GM21737 (cell line): ENCODE results near the gene TBC1D16.

Experiments
- ATAC-seq: cut with Tn5 transposase; IDR thresholded peaks from one replicate; pipeline ENCODE4 v1.9.1; 2021; ENCODE audit warnings: mild to moderate bottlenecking, moderate library complexity; ENCODE audit not compliant: unreplicated experiment

TBC1D16 gene

DNA sequence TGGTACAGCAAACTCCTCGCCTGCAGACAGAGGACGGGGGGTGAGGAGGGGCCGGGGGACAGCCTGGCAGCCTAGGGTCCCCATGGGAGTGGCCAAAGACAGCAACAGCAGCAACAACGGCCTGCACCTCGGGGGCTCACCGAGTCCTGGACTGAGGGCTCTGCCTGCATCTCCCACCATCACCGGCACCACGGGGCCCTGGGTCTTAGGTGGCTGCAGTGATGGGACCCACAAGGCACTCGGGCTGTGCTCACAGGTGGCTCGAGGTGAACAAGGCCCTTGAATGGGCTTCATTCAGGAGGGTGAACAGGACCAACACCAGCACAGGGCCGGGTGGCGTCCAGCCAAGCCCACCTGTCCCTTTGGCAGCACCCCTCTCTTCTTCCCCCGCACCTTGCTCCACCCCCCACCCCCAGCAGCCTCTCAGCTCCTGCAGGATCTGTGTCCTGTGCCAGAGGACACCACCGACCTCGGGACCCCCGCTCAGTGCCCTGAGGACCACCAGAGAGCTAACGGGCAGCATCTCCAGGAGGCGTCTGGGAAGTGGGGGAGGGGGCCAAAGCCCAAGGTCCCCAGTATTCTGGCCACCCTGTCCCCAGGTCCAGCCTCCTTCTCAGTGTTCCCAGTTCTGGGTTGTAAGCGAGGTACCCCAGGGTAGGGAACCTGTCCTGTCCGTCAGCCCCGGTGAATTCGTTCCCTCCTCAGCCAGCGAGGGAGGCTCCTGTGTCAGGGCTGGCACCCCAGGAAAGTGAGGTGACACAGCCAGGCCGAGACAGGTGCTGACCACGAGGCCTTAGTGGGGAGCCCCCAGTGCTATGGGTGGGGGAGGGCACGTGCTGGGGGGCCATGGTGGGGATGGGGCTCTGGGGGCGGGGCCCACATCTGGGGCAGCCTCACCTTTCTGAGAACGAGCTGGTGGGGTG lies 94.3 kb downstream of the TBC1D16 start:
- no peak for ATAC-seq

DNA sequence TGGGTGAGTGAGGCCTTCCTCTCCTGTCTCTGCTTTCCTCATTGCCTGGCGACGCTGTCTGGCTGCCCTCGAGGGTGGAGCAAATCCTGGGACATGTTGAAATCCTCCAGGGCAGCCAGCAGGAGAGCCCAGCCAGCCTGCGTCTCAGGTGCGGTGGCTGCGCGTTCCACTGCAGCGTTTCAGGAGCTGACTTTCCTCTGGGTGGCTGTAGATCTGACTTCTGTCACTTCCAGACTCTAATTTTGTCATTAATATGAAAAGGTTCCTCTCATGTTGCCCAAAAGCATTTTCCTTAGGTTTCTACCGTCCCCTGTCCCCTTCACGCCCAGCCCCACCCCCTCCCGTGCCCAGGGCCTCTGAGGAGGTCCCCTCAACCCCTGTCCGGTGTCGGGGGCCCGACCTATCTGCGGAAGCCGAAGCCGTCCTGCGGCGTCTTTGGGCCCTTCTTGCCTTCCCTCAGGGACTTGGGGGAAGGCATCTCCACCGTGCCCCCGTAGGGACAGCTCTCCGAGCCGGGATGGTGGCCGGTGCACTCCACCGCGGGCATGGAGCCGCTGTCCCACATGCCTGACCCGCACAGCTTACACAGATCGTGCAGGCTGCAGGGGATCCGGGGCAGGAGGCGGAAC lies 95.1 kb downstream of the TBC1D16 start:
- ATAC-seq: no peak

DNA sequence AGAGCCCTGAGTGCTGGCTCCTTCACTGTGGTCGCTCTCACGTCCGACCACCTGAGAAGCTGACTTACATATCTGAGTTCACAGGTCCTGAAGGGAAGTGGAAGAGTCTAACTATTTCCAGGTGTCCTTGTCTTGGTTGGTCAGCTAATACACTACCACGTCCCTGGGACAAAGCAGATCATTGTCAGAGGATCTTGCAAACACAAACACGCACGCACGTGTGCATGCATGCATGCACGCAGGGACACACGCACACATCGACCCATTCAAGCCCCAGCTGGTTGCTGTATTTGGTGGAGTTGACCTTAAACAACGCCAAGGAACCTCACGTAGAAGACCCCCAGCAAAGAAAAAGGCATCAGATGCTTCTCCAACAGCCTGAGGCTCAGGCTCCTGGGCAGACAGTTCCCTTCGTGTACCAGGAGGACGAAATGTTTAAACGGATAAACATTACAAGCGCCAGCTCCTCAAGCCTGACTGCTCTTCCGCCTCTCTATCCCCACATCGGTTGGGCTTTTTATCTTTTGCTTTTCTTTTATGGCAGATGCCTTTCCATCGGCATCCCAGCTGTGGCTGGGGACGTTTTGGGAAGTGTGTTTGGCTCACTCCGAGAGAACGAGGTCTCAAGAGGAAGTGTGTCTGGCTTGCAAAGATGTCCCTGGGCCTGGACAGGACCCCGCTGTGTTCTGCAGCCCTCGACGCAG lies 95.8 kb downstream of the TBC1D16 start:
- ATAC-seq: no peak

DNA sequence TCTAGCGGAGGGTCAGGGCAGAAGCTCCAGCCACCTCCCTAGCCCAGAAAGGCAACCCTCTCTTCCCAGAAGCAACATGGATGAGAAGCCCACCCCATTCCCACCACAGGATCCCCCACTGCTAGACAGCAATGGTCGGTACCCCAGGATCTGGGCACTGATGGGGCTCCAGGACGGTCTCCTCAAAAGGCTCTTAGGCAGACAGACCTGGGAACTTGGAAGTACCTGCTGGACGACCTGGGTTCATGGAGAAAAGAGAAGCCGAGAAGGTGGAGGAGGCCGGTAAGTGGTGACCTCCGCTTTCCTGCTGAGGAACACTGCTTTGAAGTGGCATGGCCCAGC lies 96.6 kb downstream of the TBC1D16 start:
- ATAC-seq: no peak

DNA sequence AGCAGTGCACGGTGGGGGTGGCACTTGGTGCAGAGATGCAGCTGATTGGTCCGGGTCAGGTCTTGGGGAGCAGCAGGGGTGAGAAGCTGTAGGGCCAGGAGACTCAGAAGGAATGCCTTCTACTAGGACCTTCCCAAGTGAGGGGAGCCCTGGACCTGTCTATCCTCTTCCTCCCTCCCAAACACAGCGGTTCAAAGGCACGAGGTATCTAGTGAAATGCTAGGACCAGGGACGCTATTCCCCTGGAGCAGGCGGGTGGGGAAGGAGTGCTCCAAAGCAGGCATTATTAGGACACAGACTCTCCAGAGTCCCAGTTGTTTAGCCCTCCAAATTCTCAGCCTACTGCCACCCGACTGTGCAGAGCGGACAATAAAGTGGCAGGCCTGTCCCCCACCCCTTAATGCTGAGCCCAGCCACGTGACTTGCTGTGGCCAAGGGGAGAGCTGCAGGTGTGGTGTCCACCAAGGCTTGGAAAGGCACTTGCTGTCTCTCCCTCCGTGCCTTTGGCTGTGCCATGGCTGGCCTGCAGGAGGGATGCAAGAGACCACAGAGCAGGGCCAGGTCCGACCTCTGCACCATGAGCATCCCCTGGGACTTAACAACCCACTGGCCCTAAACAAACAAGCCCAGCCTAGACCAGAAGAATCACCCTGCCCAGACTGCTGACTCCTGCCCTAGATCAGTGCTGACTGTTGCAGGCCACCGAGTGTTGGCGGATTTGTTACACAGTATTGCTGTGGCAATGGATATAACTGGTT lies 97.2 kb downstream of the TBC1D16 start:
- ATAC-seq: no peak

DNA sequence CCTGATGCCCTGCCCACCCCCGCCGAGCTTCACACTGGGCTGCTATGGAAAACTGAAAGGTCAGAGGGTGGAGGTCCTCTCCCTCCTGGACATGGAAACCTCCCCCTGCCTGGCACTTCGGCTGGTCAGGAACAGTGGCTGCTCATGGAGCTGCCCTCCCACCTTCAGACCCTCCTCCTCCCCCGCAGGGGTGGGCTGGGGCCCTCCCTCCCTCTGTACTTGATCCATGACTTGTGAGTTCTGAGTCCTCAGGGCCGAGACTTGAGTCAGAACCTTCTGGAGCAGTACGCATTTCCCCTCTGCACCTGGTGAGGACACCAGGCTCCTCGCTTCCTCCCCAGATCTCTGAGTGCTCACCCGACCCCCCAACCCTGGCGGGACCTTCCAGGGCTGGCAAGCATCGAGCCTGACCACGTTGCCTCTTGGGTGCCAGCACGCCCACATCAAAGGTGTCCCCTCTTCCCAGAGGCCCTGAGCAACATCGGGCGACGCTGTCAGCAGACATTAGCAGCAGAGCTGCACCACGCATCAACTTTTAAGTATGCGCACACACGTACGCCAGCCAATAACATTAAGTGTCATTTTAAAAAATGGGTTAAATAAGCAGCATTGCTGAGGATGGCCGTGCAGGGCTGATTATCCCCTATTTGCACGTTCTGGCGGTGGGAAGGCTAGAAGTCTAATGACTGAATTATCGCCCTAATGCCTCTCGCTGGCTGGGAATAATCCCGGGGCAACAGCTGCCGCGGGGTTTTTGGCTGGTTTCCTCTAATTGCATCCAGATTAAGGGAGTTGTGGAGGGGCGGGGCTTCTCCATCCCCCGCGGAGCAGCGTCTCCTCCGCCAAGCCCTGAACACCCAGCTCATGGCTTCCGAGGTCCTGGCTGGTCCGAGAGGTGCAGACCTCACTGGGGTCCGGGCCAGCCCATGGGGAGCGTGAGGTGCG lies 98.0 kb downstream of the TBC1D16 start:
- ATAC-seq: no peak

DNA sequence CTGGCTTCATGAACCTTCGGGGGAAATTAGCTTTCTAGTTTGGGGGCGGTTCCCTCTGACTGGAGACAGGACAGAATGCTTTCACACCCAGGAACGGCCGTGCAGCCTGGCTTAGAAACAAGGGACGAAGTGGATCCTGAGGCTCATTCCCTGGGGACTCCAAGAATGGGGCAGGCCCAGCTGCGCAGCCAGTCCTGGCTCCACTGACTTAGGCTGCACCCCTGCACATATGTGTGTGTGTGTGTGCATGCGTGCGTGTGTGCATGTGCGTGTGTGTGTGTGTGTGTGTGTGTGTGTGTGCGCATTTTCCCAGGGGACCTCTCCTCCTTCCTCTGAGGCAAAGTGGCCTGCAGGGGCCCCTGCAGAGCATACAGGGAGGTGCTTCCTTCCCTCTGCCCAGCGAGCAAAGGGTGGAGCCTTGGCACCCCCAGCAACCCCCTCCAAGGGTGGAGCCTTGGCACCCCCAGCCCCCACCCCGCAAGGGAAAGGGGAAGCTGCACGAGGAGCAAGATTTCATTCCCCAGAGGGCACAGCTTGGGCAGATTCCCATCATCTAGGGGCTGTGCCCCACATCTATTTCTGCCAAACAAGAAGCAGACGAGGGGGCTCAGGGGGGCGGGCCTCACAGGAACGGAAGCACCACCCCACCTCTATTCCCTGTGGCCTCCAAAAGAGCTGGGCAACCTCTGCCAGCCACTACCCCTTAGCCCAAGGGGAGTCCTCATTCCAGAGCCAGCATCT lies 98.9 kb downstream of the TBC1D16 start:
- ATAC-seq: no peak

DNA sequence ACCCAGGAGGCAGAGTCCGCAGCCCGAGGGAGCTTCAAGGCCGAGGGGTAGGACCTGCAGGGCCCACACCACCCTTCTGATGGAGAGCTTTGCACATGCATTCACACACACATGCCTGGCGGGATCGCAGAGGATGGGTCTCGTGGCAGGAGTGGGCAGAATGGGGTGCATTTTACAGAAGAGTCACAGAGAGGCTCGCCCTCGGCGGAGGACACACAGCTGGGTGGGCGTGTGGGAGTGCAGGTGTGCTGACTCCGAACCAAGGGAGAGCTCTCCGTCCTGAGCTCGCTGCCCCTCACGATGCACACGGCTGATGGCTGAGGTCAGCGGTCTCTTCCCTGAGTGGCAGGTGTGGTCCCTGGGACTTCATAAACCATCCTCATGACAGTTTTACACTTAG lies 99.6 kb downstream of the TBC1D16 start:
- no peak for ATAC-seq

DNA sequence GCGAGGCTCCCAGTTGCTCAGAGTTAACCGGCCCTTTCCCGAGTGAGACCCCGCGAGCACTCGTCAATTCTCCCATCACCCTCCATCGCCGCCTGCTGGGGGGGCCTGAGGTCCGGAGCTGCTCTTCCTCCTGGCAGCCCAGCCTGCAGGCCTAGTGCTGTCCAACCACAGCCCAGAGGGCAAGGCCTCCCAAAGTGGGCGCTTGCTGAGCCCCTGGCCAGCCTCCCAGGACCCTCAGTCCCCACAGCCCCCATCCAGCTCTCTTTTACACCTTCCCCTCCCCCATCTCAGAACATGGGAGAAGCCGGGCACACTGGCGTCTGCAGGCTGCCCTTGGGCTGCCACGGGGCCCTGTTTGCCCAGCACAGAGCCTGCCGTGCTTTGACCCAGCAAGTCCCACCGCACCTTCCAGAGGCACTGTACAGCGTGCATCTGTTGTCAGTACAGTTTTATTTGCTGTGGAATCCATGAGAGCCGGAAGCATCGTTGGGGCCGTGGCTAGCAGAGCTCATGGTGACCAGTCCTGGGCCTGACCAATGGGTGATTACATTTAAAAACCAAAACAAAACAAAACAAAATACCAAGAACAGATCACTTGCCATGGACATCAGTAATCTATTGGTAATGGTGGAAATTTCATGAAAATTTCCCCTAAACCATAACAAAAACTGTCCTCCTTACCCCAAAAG lies 100.3 kb downstream of the TBC1D16 start:
- no peak for ATAC-seq

DNA sequence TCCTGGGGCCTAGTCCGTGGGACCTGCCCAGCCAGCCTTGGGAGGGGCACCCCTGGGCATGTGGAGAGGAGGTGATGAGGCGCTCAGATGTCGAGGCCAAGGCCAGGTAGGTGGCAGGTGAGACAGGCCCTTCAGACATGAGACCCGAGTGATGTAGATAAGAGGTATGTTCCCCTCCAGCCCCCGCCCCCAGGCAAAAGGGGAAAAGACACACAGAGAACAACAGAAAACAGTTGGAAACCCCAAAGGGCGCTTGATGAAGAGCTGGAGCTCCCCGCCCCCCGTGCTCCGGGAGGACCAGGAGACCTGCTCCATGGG lies 101.1 kb downstream of the TBC1D16 start:
- no peak for ATAC-seq

DNA sequence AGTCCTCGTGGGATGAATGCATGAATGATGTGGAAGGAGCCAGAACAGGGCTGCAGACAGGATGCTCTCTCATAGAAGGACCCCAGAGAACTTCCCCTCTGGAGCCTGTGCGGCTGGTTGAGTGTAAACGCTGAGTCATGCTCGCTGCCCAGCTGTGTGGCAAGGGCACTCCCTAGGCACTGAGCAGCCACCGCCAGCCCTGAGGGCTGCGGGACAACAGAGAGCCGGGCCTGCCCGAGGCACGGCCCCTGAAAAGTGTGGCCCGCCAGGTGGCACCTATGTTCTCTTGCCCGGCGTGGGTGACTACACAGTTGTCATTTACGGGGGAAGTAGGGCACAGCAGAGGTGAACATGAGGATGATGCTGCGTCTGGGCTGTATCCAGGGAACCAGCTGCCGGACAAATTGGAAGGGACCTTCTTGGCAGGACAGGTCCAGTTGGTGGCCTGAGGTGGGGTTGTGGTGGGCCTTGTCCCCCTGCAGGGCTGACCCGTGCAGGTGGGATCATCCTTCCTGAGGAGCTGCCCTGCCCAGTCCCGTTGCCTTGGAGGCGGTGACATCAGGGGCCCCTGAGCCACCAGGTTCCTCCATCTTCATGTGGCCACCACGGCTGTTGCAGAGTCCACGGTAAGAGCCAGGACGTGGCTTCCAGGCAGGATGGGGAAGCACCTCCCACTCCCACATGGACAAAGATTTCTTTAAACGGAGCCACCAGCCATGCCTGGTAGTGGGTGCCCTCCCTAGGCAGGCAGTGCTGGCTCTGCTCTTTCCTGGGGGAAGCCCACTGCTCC lies 101.6 kb downstream of the TBC1D16 start:
- no peak for ATAC-seq

DNA sequence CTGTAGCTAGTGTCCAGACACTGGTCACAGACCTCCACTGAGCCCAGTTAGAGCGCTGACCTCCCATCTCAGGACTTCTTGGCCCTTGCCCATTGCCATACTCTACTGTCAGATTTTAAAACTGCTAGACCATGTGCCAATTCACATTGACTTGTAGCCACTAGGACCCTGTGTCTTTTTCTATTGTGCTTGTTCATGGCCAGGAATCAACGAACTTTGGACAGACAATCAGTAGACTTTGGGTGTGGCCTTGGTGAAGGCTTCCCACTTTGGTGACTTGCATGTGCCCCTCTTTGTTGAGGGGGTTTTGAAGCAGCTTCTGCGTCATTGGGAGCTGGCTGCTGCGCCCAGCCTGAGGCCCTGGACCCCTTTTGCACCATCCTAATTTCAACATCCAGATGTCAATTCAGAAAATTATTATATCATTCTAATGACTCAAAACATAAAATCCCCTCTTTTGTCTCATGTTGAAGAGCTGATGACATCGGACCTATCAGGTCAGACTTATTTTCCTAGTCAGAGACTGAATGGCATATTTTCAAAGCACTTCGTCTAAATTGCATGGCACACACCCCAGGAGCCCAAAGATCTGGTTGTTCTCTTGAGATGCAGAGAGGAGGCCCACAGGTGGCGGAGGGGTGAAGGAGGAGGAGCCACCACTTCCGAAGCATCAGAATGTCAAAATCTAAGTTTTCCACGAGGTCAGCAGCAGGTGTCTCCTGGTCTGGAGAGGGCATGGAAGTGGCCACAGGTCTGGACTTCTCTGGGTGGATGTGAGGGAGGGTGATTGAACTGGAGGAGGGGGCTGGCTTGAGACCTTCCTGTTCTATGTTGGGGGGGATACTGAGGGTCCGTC lies 103.0 kb downstream of the TBC1D16 start:
- no peak for ATAC-seq

DNA sequence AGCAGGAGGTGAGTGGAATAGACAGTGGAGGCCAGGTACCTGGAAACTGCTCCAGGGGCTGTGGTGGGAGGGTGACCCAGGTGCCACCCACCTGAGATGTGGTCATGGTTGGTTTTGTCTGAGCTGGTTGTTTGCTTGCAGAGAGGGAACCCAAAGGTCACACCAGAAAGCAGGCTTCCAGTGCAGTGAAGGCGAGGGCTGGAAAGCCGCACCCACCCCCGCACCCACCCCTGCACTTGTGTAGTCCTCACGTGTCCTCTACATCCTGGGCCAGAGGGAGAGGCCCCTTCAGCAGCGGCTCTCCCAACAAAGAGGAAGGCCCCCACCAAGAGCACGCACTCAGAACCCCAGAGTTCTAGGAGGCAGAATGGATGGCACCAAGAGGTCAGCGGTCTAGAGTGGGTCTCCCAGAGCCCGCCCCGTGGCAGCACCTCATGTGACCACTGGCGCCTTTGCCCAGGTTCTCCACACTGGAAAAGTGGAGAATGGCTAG lies 103.8 kb downstream of the TBC1D16 start:
- no peak for ATAC-seq

DNA sequence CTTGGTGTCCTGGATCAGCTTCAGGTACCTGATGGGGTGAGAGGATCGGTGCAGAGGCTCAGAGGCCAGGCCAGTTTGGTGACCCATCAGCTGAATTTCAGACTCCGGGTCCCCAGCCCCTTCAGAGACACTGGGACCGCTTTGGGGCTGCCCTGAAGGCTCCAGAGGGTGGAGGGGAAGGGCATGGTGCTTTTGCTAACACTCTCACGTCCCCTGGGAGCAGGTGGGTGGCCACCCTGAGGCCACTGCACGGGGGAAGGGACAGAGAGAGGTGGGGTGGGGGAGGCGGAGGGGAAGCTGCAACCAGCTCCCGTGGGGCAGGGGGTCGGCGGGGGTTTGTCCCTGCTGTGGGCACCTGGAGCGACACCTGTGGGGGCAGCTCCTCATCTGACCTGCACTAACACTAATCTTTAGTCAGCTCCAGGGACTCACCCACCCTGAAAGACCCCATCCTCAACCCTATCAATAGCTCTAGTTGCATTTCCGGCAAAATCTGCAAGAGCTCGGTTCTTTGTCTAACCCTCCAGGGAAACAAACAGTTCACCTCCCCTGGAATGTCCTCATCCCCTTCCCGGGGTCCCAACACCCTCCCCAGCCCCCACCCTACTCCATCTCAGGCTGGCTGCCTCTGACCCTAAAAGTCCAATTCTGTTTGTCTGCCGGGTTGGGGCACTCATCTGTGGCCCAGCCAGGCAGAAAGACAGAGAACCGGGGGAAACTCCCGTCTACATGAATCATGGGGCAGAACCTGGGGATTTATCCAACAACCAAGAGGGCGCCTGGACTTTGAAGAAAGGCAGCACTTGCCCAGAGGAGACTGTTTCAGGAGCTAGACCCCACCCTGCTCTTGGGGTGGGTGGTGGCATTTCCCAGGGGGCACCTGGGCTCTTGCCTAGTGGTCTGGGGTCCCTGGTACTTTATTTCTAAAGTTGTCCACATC lies 104.5 kb downstream of the TBC1D16 start:
- ATAC-seq: no peak

DNA sequence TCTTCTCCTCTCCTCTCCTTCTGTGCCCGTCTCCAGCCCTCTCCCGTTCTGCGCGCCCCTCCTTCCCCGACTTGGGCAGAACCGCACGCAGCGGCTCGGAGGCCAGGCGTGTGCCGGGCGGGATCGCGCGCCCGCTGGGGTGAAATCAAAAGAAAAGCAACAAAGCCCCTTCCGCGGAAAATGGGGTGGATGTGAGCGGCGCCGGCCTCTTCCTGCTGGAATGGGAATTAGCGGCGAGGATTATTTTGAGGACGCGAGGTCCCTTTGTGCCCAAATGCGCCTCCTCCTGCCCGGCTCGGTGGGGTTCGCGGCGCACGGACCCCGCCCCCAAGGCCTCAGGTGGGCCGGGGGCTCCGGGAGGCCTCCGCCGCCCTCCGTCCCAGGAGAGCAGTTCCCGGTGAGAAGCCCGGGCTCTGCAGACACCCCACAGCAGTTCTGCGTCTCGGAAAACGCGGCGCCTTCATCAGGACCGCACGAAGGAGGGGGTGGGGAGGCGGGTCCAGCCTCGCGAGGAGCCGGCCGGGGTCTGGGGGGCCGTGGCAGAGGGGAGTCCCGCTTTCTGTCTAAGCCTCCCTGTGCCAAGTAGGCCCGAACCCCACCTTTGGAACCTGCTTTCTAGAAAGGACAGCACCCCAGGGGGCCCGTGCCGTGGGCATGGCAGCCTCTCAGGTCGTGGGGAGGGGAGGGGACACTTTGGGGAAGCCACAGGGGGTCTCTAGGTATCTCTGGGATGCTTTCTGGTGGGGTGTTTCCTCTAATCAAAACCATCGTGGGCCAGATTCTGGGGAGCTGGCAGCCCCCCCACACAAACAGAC lies 105.4 kb downstream of the TBC1D16 start:
- ATAC-seq: no peak
